B cell (primary cell): ENCODE measurements around the gene POLR1B. TPM values are rescaled to one million over a fixed set of nuclear protein-coding genes. Genes with fewer than 3 reads are reported as not detected.

ENCODE experiments used
- ATAC-seq: fragments of 200-7000 bp; cut with Tn5 transposase; one replicate; pipeline ENCODE4 v1.10.0; 2021; ENCODE audit warnings: low read depth, mild to moderate bottlenecking, moderate number of reproducible peaks, moderate library complexity
- CTCF ChIA-PET: fragments of 350-600 bp; sonication (Branson Sonifier 250); formaldehyde crosslinking; loops from one replicate; lab custom pipeline; 2021; ENCODE audit warnings: antibody characterized with exemption, inconsistent platforms; lab: Charles Lee
- POLR2A ChIA-PET: fragments of 350-600 bp; sonication (Branson Sonifier 250); formaldehyde crosslinking; loops from one replicate; lab custom pipeline; 2021; ENCODE audit warnings: antibody characterized with exemption; lab: Charles Lee
- DNase-seq: peaks from one replicate; pipeline ENCODE4 v3.0.0; 2013
- H2AFZ ChIP-seq: 2 replicates; pipeline ENCODE4 v1.6.1; 2012; ENCODE audit warnings: mild to moderate bottlenecking, low read depth, low read length; ENCODE audit not compliant: insufficient read depth, poor library complexity, severe bottlenecking
- H3K27ac ChIP-seq, 2 donors: 1 replicate in 1 of 2; 2 replicates in 1 of 2; pipeline ENCODE4 v1.5.1; 2012 to 2013; ENCODE audit warnings: low read length in 2 of 2, mild to moderate bottlenecking in 2 of 2, moderate library complexity in 1 of 2
- H3K27me3 ChIP-seq, 4 experiments: fragments of 200-600 bp in 1 of 4; sonication (generic) in 1 of 4; replicated peaks in 1 of 4; 1 replicate in 2 of 4; 2 replicates in 2 of 4; pipeline versions ENCODE4 v1.6.1 to v1.7.0; 2013 to 2016; ENCODE audit warnings: low read length in 3 of 4, mild to moderate bottlenecking in 2 of 4, mixed read lengths in 1 of 4, moderate library complexity in 1 of 4; ENCODE audit not compliant: insufficient read depth in 4 of 4, control insufficient read depth in 3 of 4; ENCODE audit errors: control extremely low read depth in 1 of 4
- H3K36me3 ChIP-seq, 2 experiments: replicated peaks in 1 of 2; 1 replicate in 1 of 2; 2 replicates in 1 of 2; pipeline versions ENCODE4 v1.6.1 to v1.7.1; 2013; ENCODE audit warnings: low read length in 1 of 2; ENCODE audit not compliant: insufficient read depth in 2 of 2, control insufficient read depth in 1 of 2; ENCODE audit errors: control extremely low read depth in 1 of 2, extremely low read depth in 1 of 2
- H3K4me1 ChIP-seq, 2 donors: fragments of 200-600 bp in 1 of 2; sonication (generic) in 1 of 2; 1 replicate in 1 of 2; 2 replicates in 1 of 2; pipeline versions ENCODE4 v1.5.1 to v1.6.1; 2013 to 2017; ENCODE audit warnings: low read length in 2 of 2; ENCODE audit not compliant: control insufficient read depth in 2 of 2, insufficient read depth in 2 of 2
- H3K4me2 ChIP-seq: replicated peaks from 2 replicates; pipeline ENCODE3; 2012; ENCODE audit warnings: mild to moderate bottlenecking, low read depth, low read length; ENCODE audit not compliant: poor library complexity, severe bottlenecking
- H3K4me3 ChIP-seq, 5 experiments: fragments of 200-600 bp in 1 of 5; sonication (generic) in 1 of 5; 1 replicate in 3 of 5; 2 replicates in 2 of 5; pipeline versions ENCODE4 v1.5.1 to v1.7.0; 2011 to 2016; ENCODE audit warnings: low read length in 4 of 5, mild to moderate bottlenecking in 4 of 5, low read depth in 2 of 5, control low read depth in 1 of 5, moderate library complexity in 1 of 5; ENCODE audit not compliant: insufficient read depth in 1 of 5; ENCODE audit errors: control extremely low read depth in 1 of 5, extremely low read depth in 1 of 5
- H3K79me2 ChIP-seq: fragments of 200-600 bp; sonication (generic); one replicate; pipeline ENCODE4 v1.6.0; 2016; ENCODE audit warnings: low read length; ENCODE audit not compliant: control insufficient read depth, insufficient read depth
- H3K9ac ChIP-seq: fragments of 200-600 bp; sonication (generic); 2 replicates; pipeline ENCODE4 v1.6.1; 2017; ENCODE audit warnings: mild to moderate bottlenecking, low read length, moderate library complexity
- H3K9me3 ChIP-seq, 3 donors: one replicate each; pipeline versions ENCODE4 v1.6.1 to v1.7.1; 2013; ENCODE audit warnings: low read length in 2 of 3; ENCODE audit not compliant: control insufficient read depth in 2 of 3, insufficient read depth in 1 of 3; ENCODE audit errors: control extremely low read depth in 1 of 3
- H4K20me1 ChIP-seq: 2 replicates; pipeline ENCODE4 v1.6.0; 2012; ENCODE audit warnings: mild to moderate bottlenecking, low read length; ENCODE audit not compliant: insufficient read depth, control insufficient read depth, poor library complexity, severe bottlenecking
- H3K27ac Mint-ChIP-seq: one replicate; pipeline ENCODE4 v1.8.0; 2021; ENCODE audit warnings: mixed read lengths
- H3K27me3 Mint-ChIP-seq: one replicate; pipeline ENCODE4 v1.8.0; 2021; ENCODE audit warnings: mixed read lengths
- H3K4me1 Mint-ChIP-seq: one replicate; pipeline ENCODE4 v1.8.0; 2021; ENCODE audit warnings: mixed read lengths
- H3K4me3 Mint-ChIP-seq: one replicate; pipeline ENCODE4 v1.8.0; 2021; ENCODE audit warnings: mixed read lengths
- H3K9me3 Mint-ChIP-seq: one replicate; pipeline ENCODE4 v1.8.0; 2022; ENCODE audit warnings: mixed read lengths; ENCODE audit not compliant: insufficient read depth
- EZH2 ChIP-seq: IDR thresholded peaks from 2 replicates; pipeline ENCODE4 v1.6.1; 2012; ENCODE audit warnings: borderline replicate concordance, low read depth, mild to moderate bottlenecking, moderate library complexity, low read length; ENCODE audit not compliant: insufficient read depth, poor library complexity, severe bottlenecking
- WGBS: methylation state at CpG from one replicate; pipeline ENCODE4 v1.1.5; 2013; ENCODE audit warnings: missing lambda C conversion rate; ENCODE audit not compliant: insufficient coverage; 5-methylcytosine and 5-hydroxymethylcytosine counted together
- intact Hi-C: fragments of 100-400 bp; cut with micrococcal nuclease; formaldehyde crosslinking; loops from one replicate; pipeline ENCODE4 v1.10.0; 2022
- polyA plus RNA-seq: library from polyadenylated mRNA; depleted of rRNA; stranded (reverse); fragments of >200 nt; gene quantifications from 2 replicates; pipeline ENCODE4 v1.2.3, GENCODE V29; 2012
- total RNA-seq, 2 donors: library from RNA; stranded (reverse); fragments of 120-200 nt in 1 of 2; gene quantifications; 1 replicate in 1 of 2; 2 replicates in 1 of 2; pipeline versions ENCODE4 v1.2.3 to v1.2.4, GENCODE V29; 2013 to 2022
- TF ChIP-seq, protein P1 (sequence below): fragments of 200-600 bp; IDR thresholded peaks from one replicate; pipeline ENCODE4 v1.8.0; 2022; ENCODE audit warnings: antibody characterized with exemption, mild to moderate bottlenecking

The POLR1B gene
- total and polyA plus RNA-seq, 2 donors (not counting 1 experiment from before 2014, with no cell fraction given): 7.0 to 32.5 TPM

DNA sequence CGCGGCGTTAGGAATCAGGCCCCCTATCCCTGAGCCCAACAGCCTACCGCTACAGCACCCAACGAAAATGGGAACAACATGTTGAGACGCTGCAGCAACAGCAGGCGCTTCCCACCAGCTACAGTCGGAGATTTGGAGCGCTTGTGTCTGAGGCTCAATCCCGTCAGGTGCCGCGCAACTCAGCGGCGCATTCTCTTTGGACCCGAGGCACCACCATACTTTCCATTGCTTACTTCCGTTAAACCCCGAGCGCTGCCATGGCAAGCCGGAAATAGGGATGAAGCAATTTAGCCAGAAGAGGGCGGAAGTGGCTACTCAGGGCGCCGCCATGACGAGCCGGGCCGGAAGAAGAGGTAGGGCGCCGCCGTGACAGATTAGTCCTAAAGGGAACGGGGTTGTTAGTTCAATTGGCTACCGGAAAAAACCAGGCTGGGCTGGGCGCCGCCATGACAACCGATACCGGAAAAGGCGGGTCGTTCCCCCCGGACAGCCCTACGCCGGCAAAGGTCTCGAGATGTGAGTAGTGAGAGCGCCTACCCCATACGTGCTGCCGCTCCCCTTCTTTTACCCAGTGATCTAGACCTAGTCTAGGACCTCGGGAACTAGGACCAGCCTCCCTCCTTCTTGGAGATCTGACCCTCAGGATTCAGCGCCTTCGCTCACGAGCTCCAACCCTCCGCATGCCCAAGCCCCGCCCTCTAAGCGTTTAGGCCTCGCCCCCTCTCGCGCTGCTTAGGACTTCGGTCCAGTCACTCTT lies 42.0 kb downstream of the POLR1B start, which contains the start of gene CHCHD5:
TSS of gene CHCHD5 (plus strand) at position 476 of the 757 bp plus-strand sequence. CDS start at position 515, 39 bp downstream.
- H3K4me1 Mint-ChIP-seq: peaks cover 33% of the 10 kb centered on the region
- Histone ChIP-seq H3K79me2 (no peaks in the 10 kb centered on the region), H2AFZ (peak within 1 kb of the TSS; percentile 96), H4K20me1 (no peaks in the 10 kb centered on the region), H3K27me3 (no peaks in the 10 kb centered on the region), H3K9ac (peak within 1 kb of the TSS; percentile 77), H3K4me1 (peaks cover 13 to 25% of the 10 kb centered on the region in 2 donors), H3K4me3 (peak within 1 kb of the TSS; percentile 70 to 94 (median 75)), H3K9me3 (peaks cover 0 to 11% (median 0%) of the 10 kb centered on the region in 3 donors), H3K36me3 (peaks cover 0 to 24% of the 10 kb centered on the region in 2 experiments), H3K27ac (peak within 1 kb of the TSS; percentile 83 to 87), H3K4me2 (peak within 1 kb of the TSS; percentile 80)
- H3K4me3 Mint-ChIP-seq: peak within 1 kb of the TSS; percentile 97
- POLR2A ChIA-PET: interaction anchor here (0.6 to 1.5 kb wide), 5 partner anchors 61 to 530 kb away, joined by 3 to 12 read pairs (median 4); partner anchors contain the start of gene TMEM87B
- H3K27ac Mint-ChIP-seq: peak within 1 kb of the TSS; percentile 98
- ATAC-seq (peak; percentile 83), DNase-seq (peak; percentile 96)
- intact Hi-C loops: loop anchor here (1.0 to 5.0 kb wide), 9 partner anchors 42 to 702 kb away; partner anchors contain the start of genes ANAPC1, CKAP2L, POLR1B and SLC20A1
- TF ChIP-seq EZH2: no peak
- TF ChIP-seq, protein P1, sequence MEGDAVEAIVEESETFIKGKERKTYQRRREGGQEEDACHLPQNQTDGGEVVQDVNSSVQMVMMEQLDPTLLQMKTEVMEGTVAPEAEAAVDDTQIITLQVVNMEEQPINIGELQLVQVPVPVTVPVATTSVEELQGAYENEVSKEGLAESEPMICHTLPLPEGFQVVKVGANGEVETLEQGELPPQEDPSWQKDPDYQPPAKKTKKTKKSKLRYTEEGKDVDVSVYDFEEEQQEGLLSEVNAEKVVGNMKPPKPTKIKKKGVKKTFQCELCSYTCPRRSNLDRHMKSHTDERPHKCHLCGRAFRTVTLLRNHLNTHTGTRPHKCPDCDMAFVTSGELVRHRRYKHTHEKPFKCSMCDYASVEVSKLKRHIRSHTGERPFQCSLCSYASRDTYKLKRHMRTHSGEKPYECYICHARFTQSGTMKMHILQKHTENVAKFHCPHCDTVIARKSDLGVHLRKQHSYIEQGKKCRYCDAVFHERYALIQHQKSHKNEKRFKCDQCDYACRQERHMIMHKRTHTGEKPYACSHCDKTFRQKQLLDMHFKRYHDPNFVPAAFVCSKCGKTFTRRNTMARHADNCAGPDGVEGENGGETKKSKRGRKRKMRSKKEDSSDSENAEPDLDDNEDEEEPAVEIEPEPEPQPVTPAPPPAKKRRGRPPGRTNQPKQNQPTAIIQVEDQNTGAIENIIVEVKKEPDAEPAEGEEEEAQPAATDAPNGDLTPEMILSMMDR: no peak
- no peaks in the 10 kb centered on the region for H3K27me3 Mint-ChIP-seq
- 2% methylated on average over 54 of the region's 54 CpGs for WGBS
- H3K9me3 Mint-ChIP-seq: no peaks in the 10 kb centered on the region
- CTCF ChIA-PET: interaction anchor here (1.0 to 2.7 kb wide), 11 partner anchors 14 to 463 kb away, joined by 3 to 11 read pairs (median 4); partner anchors contain the start of gene POLR1B
